SK-N-SH (cell line): ENCODE data around the gene TPSB2.

ENCODE experiments used
- CTCF ChIP-seq: fragments of 200-600 bp; sonication (generic); IDR thresholded peaks from 2 replicates; pipeline ENCODE4 v1.6.1; 2017; ENCODE audit warnings: antibody characterized with exemption, mild to moderate bottlenecking, moderate library complexity
- EP300 ChIP-seq, 2 experiments: IDR thresholded peaks; 2 replicates each; pipeline versions ENCODE4 v1.4.0 to v1.6.1; 2012; ENCODE audit warnings: borderline replicate concordance in 1 of 2, low read depth in 1 of 2, low read length in 1 of 2
- EZH2phosphoT487 ChIP-seq: fragments of 200-600 bp; sonication (generic); IDR thresholded peaks from 2 replicates; pipeline ENCODE4 v1.6.1; 2017; ENCODE audit warnings: low read depth, mixed run types, mild to moderate bottlenecking, antibody characterized with exemption, moderate library complexity, borderline replicate concordance
- FOXJ3 ChIP-seq: sonication (generic); formaldehyde crosslinking; IDR thresholded peaks from 2 replicates; pipeline ENCODE4 v1.5.1; 2020; ENCODE audit warnings: mild to moderate bottlenecking, missing genetic modification reagents
- MAX ChIP-seq: IDR thresholded peaks from 2 replicates; pipeline ENCODE4 v1.4.0; 2012; ENCODE audit warnings: low read depth
- PBX3 ChIP-seq: IDR thresholded peaks from 2 replicates; pipeline ENCODE4; 2012
- RAD21 ChIP-seq: IDR thresholded peaks from 2 replicates; pipeline ENCODE4 v1.6.1; 2012; ENCODE audit warnings: mild to moderate bottlenecking, low read length
- RCOR1 ChIP-seq: fragments of 150-350 bp; IDR thresholded peaks from 2 replicates; pipeline ENCODE4 v1.6.1; 2017; ENCODE audit warnings: antibody characterized with exemption, low read length
- REST ChIP-seq: IDR thresholded peaks from 2 replicates; pipeline ENCODE4 v1.6.1; 2012; ENCODE audit warnings: mild to moderate bottlenecking, low read depth, low read length, moderate library complexity
- SIN3A ChIP-seq: IDR thresholded peaks from 2 replicates; pipeline ENCODE4 v1.6.1; 2012; ENCODE audit warnings: low read depth, mild to moderate bottlenecking, low read length, moderate library complexity, borderline replicate concordance
- SMC3 ChIP-seq: IDR thresholded peaks from 2 replicates; pipeline ENCODE4 v1.6.1; 2012; ENCODE audit warnings: low read depth, low read length, improper control_type of control experiment
- USF1 ChIP-seq: IDR thresholded peaks from 2 replicates; pipeline ENCODE4 v1.4.0; 2012; ENCODE audit warnings: low read depth, borderline replicate concordance
- USF2 ChIP-seq: fragments of 150-350 bp; IDR thresholded peaks from 2 replicates; pipeline ENCODE4 v1.6.1; 2017; ENCODE audit warnings: antibody characterized with exemption, low read length, low read depth, borderline replicate concordance
- ZBTB33 ChIP-seq: IDR thresholded peaks from 2 replicates; pipeline ENCODE4 v1.4.0; 2012; ENCODE audit warnings: low read depth, borderline replicate concordance

- no peak for TF ChIP-seq EP300 (IDR thresholded peaks at IDR 0.05; ENCODE audit: borderline replicate concordance in 1 of 2, low read depth in 1 of 2, low read length in 1 of 2)
- no peak for TF ChIP-seq CTCF
- TF ChIP-seq PBX3, result no peak
- no peak for TF ChIP-seq RCOR1
- TF ChIP-seq USF1, result no peak
- TF ChIP-seq EZH2phosphoT487, result no peak
- no peak for TF ChIP-seq MAX
- TF ChIP-seq SIN3A, result no peak
- no peak for TF ChIP-seq RAD21
- TF ChIP-seq REST, result no peak
- TF ChIP-seq ZBTB33, result no peak
- TF ChIP-seq FOXJ3 (CRISPR knock-in tag), result no peak
- no peak for TF ChIP-seq USF2
- no peak for TF ChIP-seq SMC3
These were observed 7.2 kb downstream of the TPSB2 start for GRCh38 chr16:1222553-1223354.
